HG03103 (cell line): Measurements from ENCODE around the gene METRN.

ENCODE experiments used
- ATAC-seq: cut with Tn5 transposase; IDR thresholded peaks from one replicate; pipeline ENCODE4 v1.9.1; 2021; ENCODE audit warnings: low read depth; ENCODE audit not compliant: unreplicated experiment

METRN gene

DNA sequence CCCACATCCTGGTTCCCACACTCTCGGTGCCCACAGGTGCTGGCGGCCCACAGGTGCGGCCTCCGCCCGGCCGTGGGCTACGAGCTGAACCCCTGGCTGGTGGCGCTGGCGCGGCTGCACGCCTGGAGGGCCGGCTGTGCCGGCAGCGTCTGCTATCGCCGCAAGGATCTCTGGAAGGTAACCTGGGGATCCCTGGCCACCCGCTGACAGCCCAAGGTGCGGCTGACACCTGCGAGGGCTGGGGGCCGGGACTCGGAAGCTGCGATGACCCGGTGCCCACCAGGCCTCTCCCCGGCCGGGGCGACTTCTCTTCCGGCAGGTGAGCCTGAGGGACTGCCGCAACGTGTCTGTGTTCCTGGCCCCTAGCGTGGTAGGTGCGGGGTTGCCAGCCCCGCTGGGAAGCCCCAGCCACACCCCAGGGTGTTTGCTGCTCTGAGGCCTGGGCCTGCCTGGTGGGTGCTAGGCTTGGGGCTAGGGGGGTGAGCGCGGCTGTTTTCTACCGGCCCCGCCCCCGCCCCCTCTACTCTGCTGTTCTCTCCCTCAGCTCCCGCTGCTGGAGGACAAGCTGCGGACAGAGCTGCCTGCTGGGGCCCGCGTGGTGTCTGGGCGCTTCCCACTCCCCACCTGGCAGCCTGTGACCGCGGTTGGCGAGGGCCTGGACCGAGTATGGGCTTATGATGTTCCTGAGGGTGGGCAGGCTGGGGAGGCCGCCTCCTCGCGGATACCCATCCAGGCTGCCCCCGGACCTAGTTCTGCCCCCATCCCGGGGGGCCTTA lies 7.0 kb downstream of the METRN start:
- no peak for ATAC-seq

GRCh38 chr16:722835-723633 lies 8.1 kb downstream of the METRN start:
- no peak for ATAC-seq

DNA sequence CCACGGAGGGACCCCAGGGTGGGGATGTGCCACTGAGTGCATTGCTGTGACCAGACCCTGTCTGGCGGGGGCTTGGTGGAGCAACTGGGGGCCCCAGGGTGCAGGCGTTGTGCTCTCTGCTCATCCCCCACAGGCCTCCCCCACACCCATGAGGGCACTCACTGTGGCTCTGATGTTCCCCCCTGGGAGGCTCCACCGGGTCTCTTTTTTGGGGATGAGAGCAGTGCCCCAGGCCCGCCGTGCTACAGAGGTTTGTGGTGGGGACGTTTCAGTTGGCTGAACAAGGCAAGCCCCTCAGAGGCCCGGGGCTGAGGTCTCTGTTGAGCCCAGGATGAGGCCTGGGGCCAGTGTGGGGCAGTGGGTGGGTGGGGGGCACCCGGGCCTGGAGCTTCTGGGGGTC lies 8.8 kb downstream of the METRN start:
- no peak for ATAC-seq

- ATAC-seq: no peak
These were observed 9.5 kb downstream of the METRN start for GRCh38 chr16:724188-725040.

DNA sequence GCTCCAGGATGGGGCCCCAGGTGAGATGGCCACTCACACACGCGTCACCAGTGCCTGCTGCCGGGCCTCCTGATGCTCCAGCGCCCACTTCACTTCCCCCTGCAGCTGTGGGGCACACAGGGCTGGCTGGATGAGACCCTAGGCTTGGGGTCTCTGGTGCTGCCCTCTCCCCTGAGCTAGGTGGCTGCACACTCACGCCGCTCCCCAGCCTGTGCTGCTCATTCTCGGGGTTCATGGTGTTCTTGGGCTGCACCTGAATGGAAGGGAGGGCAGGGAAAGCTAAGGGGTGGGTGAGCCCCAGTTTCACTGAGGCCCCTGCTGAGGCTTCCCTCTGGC lies 10.1 kb downstream of the METRN start:
- no peak for ATAC-seq

GRCh38 chr16:725463-726187 lies 10.7 kb downstream of the METRN start:
- no peak for ATAC-seq

- no peak for ATAC-seq
These were observed 11.2 kb downstream of the METRN start for GRCh38 chr16:726188-726437.

- ATAC-seq: no peak
These were observed 11.7 kb downstream of the METRN start, which contains the start of the genes CCDC78 and HAGHL for GRCh38 chr16:726438-727290. Gene CCDC78 (minus strand): TSS chr16:726443. CDS start chr16:726367, 76 bp downstream. Gene HAGHL (plus strand): TSS chr16:727106. CDS start chr16:727510, 404 bp downstream.

DNA sequence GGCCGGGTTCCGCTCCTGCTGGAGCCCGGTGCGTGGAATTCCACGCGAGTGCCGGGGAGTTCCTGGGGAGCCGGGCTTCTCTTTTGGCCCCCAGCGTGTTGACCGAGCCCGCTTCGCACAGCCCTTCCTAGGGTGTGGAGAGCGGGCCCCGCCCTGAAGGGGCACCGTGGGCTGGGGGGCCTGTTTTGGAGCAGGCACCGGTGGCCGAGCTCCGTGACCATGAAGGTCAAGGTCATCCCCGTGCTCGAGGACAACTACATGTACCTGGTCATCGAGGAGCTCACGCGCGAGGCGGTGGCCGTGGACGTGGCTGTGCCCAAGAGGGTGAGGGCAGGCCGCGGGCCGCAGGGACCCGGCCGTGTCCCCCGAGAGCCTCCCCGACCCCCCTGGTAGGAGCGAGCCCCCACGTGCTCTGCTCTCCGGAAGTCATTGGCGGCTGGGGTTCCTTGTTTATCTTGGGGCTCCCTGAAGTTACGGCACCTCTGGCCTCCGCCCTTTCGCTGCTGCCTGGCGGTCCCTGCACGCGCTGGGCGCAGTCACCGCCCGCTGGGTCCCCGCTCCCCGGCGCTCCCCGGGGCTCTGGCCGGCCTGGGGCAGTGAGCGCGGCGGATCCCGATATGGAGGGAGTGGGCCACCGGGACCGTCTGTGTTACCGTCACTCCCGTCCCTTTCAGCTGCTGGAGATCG lies 12.5 kb downstream of the METRN start:
- ATAC-seq: no peak

DNA sequence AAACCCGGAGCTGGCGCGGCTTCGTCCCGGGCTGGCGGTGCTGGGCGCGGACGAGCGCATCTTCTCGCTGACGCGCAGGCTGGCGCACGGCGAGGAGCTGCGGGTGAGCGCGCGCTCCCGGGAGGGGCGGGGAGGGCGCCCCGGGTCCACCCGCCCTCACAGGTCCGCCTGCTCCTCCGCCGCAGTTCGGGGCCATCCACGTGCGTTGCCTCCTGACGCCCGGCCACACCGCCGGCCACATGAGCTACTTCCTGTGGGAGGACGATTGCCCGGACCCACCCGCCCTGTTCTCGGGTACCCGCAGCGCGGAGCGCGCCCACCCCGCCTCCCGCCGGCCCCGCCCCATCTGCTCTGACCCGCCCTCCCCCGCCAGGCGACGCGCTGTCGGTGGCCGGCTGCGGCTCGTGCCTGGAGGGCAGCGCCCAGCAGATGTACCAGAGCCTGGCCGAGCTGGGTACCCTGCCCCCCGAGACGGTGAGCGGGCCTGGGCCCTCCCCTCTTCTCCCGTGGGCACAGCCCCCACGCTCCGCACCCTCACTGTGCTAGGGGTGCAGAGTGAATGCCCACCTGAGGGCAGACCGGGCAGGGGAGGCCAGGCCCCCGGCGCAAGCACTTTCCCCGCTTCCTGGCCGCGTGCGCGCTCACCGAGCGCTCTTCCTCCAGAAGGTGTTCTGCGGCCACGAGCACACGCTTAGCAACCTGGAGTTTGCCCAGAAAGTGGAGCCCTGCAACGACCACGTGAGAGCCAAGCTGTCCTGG lies 13.4 kb downstream of the METRN start:
- no peak for ATAC-seq

GRCh38 chr16:728890-729744 lies 14.2 kb downstream of the METRN start:
- no peak for ATAC-seq

DNA sequence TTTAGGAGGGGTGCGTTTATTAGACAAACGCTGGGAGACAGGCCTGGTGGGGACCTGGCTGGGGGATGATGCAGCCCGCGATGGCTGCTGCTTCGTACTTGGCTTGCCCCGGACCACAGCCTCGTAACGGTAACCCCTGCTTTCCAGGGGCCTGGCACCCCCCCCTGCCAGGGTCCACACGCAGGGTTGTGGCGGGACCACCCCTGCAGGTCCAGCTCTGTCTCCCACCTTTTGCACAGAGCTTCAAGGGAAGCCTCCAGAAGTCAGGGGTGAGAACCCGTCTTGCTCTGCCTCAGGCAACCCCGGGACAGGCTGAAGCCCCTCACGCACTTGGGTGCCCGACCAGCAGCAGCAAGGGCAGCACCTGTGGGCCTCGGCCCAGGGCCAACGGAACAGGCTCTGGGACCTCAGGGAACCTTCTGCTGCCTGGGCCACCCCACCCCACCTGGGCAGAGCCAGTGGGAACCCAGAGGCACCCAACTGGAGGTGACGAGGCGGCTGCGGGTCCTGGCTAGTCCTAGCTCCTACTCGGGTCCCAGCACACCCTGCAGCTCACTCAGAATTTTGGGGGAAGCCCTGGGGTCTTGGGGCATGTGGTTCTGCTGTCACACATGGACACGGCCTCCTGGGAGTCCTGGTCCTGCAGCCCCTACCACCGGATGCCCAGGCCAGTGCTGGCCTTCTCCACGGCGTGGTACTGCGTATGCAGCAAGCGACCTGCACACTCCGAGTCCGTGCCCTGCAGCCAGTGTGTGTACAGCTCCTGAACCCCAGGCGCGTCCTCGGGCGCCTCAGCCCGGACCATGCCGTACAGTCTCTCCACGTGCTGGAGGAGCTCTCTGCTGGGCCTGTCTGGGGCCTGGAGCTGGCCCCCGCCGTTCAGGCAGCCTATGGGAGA lies 15.1 kb downstream of the METRN start:
- ATAC-seq: no peak

DNA sequence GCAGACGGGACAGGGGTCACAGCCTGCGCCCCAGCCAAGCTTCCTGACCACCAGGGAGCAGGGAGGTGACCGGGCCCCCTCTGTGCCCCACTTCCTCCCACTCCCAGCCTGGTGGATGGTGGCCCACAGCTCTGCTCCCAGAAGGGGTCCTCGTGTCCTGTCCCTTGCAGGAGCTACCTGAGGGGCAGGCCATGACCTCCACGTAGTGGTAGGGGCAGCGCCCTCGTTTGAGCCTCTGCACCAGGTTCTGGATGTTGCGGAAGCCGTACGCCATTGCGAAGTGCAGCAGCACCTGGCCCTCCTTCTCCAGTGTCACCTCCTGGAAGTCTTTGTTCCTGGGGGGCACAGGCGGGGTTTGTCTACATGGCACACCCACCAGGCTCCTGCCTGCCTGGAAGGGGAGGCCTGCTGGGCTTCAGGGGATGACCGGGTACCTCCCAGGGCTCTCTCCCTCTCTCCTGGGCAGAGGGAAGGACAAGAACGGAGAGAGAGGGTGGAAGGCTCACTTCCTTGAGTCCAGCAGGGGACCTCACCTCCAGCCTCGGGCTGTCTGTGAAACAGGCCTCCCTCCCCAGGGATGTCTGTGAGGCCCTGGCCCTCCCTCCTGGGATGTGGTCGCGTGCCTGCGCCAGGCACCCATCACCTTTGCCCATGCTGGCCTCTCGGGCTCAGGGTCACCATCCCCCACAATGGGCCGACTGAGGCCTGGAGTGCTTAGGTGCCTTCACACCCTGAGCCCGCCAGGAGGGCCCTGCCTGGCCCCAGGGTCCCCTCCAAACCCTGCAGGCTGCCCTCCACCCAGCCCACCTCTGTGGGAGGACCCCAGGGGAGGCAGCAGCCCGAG lies 16.0 kb downstream of the METRN start:
- ATAC-seq: no peak

DNA sequence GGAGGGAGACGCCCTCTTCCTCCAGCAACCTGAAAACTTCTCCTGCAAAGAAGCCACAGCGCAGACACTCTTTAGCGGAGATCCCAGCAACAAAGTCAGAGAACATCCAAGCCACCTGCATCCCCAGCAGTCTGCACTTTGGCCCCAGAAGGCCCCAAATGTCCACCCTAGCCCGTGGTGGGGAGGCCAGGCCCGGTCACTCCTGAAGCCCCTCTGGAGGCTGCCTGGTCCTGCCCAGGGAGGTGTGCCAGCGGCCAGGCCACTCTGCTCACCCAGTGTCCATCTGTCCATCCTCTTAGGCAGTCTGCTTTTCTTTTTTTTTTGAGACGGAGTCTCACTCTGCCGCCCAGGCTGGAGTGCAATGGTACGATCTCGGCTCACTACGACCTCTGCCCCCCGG lies 17.4 kb downstream of the METRN start:
- no peak for ATAC-seq

DNA sequence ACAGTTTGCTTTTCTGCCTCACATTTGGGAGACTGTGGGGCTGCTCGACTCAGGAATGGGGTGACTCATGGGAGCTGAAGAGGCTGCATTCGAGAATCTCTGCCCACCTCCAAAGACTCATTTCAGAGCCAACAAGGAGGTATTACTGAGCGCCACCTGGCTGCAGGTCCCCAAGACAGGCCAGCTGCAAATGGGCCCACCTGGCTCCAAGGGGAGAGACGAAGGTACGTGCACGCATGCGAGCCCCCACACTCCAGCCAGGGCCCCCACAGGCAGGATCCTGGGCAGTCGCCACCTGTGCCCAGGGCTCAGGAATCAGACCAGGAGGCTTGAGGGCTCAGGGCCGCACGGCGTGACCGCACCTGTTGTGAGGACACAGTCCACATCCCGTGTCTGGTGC lies 18.0 kb downstream of the METRN start:
- ATAC-seq: no peak
